ENCODE measurements around the gene KCNQ5.

Gene KCNQ5

GRCh38 chr6:72691249-72691648, 69.4 kb downstream of the KCNQ5 start:
- no peak overlapping the region for H2AFZ ChIP-seq (ENCODE audit: insufficient read depth, low read length, poor library complexity)
- H3K4ac ChIP-seq (ENCODE audit: low read depth, low read length) = no peak overlapping the region
- no peaks in the 10 kb centered on the region for H3K79me1 ChIP-seq (ENCODE audit: low read length)
- no peak overlapping the region for H4K91ac ChIP-seq (ENCODE audit: low read depth, low read length)
- H3K4me3 ChIP-seq (ENCODE audit: low read depth, low read length) = no peak overlapping the region
- H3K14ac ChIP-seq (ENCODE audit: low read length) = no peak overlapping the region
- H2BK120ac ChIP-seq (ENCODE audit: insufficient read depth, low read length, poor library complexity) = no peak overlapping the region
- no peaks in the 10 kb centered on the region for H3K9me3 ChIP-seq (ENCODE audit: insufficient read depth, low read depth, low read length)
- H3K23ac ChIP-seq (ENCODE audit: low read length) = no peak overlapping the region
- no peak overlapping the region for H3K4me2 ChIP-seq (ENCODE audit: low read length)
- no peak overlapping the region for H2AK5ac ChIP-seq (ENCODE audit: low read length)
- DNase-seq = no peak
- no peak overlapping the region for H2BK12ac ChIP-seq (ENCODE audit: low read length)
- no peak overlapping the region for H4K12ac ChIP-seq (ENCODE audit: low read depth, low read length)
- H3K36me3 ChIP-seq (ENCODE audit: control insufficient read depth in 1 of 2, insufficient read depth in 2 of 2, low read length in 2 of 2) = no peaks in the 10 kb centered on the region
- WGBS (ENCODE audit: extremely low coverage, insufficient coverage, insufficient read length) = no CpG with 5 or more reads among the region's 6 CpGs
- no peaks in the 10 kb centered on the region for H3K79me2 ChIP-seq (ENCODE audit: control insufficient read depth, insufficient read depth, low read length, poor library complexity)
- H3K27me3 ChIP-seq (ENCODE audit: insufficient read depth, low read length) = no peaks in the 10 kb centered on the region
- H3K18ac ChIP-seq (ENCODE audit: low read length) = no peak overlapping the region
- H4K8ac ChIP-seq (ENCODE audit: low read depth, low read length) = no peak overlapping the region
- H3K27ac ChIP-seq (ENCODE audit: low read depth, low read length) = no peak overlapping the region
- no peak overlapping the region for H2BK5ac ChIP-seq (ENCODE audit: low read depth, low read length, poor library complexity)
- H3K9ac ChIP-seq (ENCODE audit: low read length) = no peak overlapping the region
- peaks cover 0 to 3% of the 10 kb centered on the region in 2 experiments for H3K4me1 ChIP-seq (ENCODE audit: control insufficient read depth in 1 of 2, insufficient read depth in 2 of 2, low read length in 2 of 2)

- no peak overlapping the region for H2BK5ac ChIP-seq (ENCODE audit: low read depth, low read length, poor library complexity)
- H3K9me3 ChIP-seq (ENCODE audit: insufficient read depth, low read depth, low read length) = no peaks in the 10 kb centered on the region
- no peak overlapping the region for H4K8ac ChIP-seq (ENCODE audit: low read depth, low read length)
- no peak overlapping the region for H4K12ac ChIP-seq (ENCODE audit: low read depth, low read length)
- H3K18ac ChIP-seq (ENCODE audit: low read length) = no peak overlapping the region
- H3K4me3 ChIP-seq (ENCODE audit: low read depth, low read length) = no peak overlapping the region
- no peaks in the 10 kb centered on the region for H3K27me3 ChIP-seq (ENCODE audit: insufficient read depth, low read length)
- no peak overlapping the region for H2BK120ac ChIP-seq (ENCODE audit: insufficient read depth, low read length, poor library complexity)
- no peaks in the 10 kb centered on the region for H3K79me2 ChIP-seq (ENCODE audit: control insufficient read depth, insufficient read depth, low read length, poor library complexity)
- no peak overlapping the region for H3K14ac ChIP-seq (ENCODE audit: low read length)
- H3K4me2 ChIP-seq (ENCODE audit: low read length) = no peak overlapping the region
- no peak overlapping the region for H2BK12ac ChIP-seq (ENCODE audit: low read length)
- H2AK5ac ChIP-seq (ENCODE audit: low read length) = no peak overlapping the region
- H3K27ac ChIP-seq (ENCODE audit: low read depth, low read length) = no peak overlapping the region
- H2AFZ ChIP-seq (ENCODE audit: insufficient read depth, low read length, poor library complexity) = no peak overlapping the region
- no peaks in the 10 kb centered on the region for H3K79me1 ChIP-seq (ENCODE audit: low read length)
- no CpG with 5 or more reads among the region's 3 CpGs for WGBS (ENCODE audit: extremely low coverage, insufficient coverage, insufficient read length)
- H3K9ac ChIP-seq (ENCODE audit: low read length) = no peak overlapping the region
- H3K36me3 ChIP-seq (ENCODE audit: control insufficient read depth in 1 of 2, insufficient read depth in 2 of 2, low read length in 2 of 2) = peaks cover 0 to 2% of the 10 kb centered on the region in 2 experiments
- DNase-seq = no peak
- H3K23ac ChIP-seq (ENCODE audit: low read length) = no peak overlapping the region
- H4K91ac ChIP-seq (ENCODE audit: low read depth, low read length) = no peak overlapping the region
- no peak overlapping the region for H3K4ac ChIP-seq (ENCODE audit: low read depth, low read length)
- no peaks in the 10 kb centered on the region for H3K4me1 ChIP-seq (ENCODE audit: control insufficient read depth in 1 of 2, insufficient read depth in 2 of 2, low read length in 2 of 2)
These were observed 74.2 kb downstream of the KCNQ5 start for GRCh38 chr6:72696055-72696454.

- H3K4me1 ChIP-seq (ENCODE audit: control insufficient read depth in 1 of 2, insufficient read depth in 2 of 2, low read length in 2 of 2) = peaks cover 0 to 2% of the 10 kb centered on the region in 2 experiments
- no peak overlapping the region for H4K91ac ChIP-seq (ENCODE audit: low read depth, low read length)
- DNase-seq = no peak
- no peak overlapping the region for H2AK5ac ChIP-seq (ENCODE audit: low read length)
- no peak overlapping the region for H3K9ac ChIP-seq (ENCODE audit: low read length)
- no peak overlapping the region for H3K18ac ChIP-seq (ENCODE audit: low read length)
- H3K4me2 ChIP-seq (ENCODE audit: low read length) = no peak overlapping the region
- H4K8ac ChIP-seq (ENCODE audit: low read depth, low read length) = no peak overlapping the region
- H4K12ac ChIP-seq (ENCODE audit: low read depth, low read length) = no peak overlapping the region
- H3K4ac ChIP-seq (ENCODE audit: low read depth, low read length) = no peak overlapping the region
- no peak overlapping the region for H3K14ac ChIP-seq (ENCODE audit: low read length)
- no peak overlapping the region for H2BK5ac ChIP-seq (ENCODE audit: low read depth, low read length, poor library complexity)
- H3K4me3 ChIP-seq (ENCODE audit: low read depth, low read length) = no peak overlapping the region
- H3K27ac ChIP-seq (ENCODE audit: low read depth, low read length) = no peak overlapping the region
- no CpG with 5 or more reads among the region's 1 CpG for WGBS (ENCODE audit: extremely low coverage, insufficient coverage, insufficient read length)
- no peak overlapping the region for H2BK12ac ChIP-seq (ENCODE audit: low read length)
- H3K79me2 ChIP-seq (ENCODE audit: control insufficient read depth, insufficient read depth, low read length, poor library complexity) = no peaks in the 10 kb centered on the region
- H2BK120ac ChIP-seq (ENCODE audit: insufficient read depth, low read length, poor library complexity) = no peak overlapping the region
- no peaks in the 10 kb centered on the region for H3K9me3 ChIP-seq (ENCODE audit: insufficient read depth, low read depth, low read length)
- H3K79me1 ChIP-seq (ENCODE audit: low read length) = no peaks in the 10 kb centered on the region
- H2AFZ ChIP-seq (ENCODE audit: insufficient read depth, low read length, poor library complexity) = no peak overlapping the region
- H3K23ac ChIP-seq (ENCODE audit: low read length) = no peak overlapping the region
- peaks cover 0 to 2% of the 10 kb centered on the region in 2 experiments for H3K36me3 ChIP-seq (ENCODE audit: control insufficient read depth in 1 of 2, insufficient read depth in 2 of 2, low read length in 2 of 2)
- no peaks in the 10 kb centered on the region for H3K27me3 ChIP-seq (ENCODE audit: insufficient read depth, low read length)
These were observed 77.3 kb downstream of the KCNQ5 start for GRCh38 chr6:72699159-72699558.

- Histone ChIP-seq H3K27me3 (ENCODE audit: insufficient read depth, low read length) (no peaks in the 10 kb centered on the region), H4K91ac (ENCODE audit: low read depth, low read length) (no peak overlapping the region), H3K79me2 (ENCODE audit: control insufficient read depth, insufficient read depth, low read length, poor library complexity) (no peaks in the 10 kb centered on the region), H4K8ac (ENCODE audit: low read depth, low read length) (no peak overlapping the region), H3K9ac (ENCODE audit: low read length) (no peak overlapping the region), H3K14ac (ENCODE audit: low read length) (no peak overlapping the region), H2BK120ac (ENCODE audit: insufficient read depth, low read length, poor library complexity) (no peak overlapping the region), H3K4me2 (ENCODE audit: low read length) (no peak overlapping the region), H2BK5ac (ENCODE audit: low read depth, low read length, poor library complexity) (no peak overlapping the region), H3K27ac (ENCODE audit: low read depth, low read length) (no peak overlapping the region), H3K79me1 (ENCODE audit: low read length) (no peaks in the 10 kb centered on the region), H3K4me3 (ENCODE audit: low read depth, low read length) (no peak overlapping the region), H2BK12ac (ENCODE audit: low read length) (no peak overlapping the region), H3K9me3 (ENCODE audit: insufficient read depth, low read depth, low read length) (no peaks in the 10 kb centered on the region), H3K18ac (ENCODE audit: low read length) (no peak overlapping the region), H3K4ac (ENCODE audit: low read depth, low read length) (no peak overlapping the region), H2AFZ (ENCODE audit: insufficient read depth, low read length, poor library complexity) (no peak overlapping the region), H3K4me1 (ENCODE audit: control insufficient read depth in 1 of 2, insufficient read depth in 2 of 2, low read length in 2 of 2) (peaks cover 0 to 2% of the 10 kb centered on the region in 2 experiments), H4K12ac (ENCODE audit: low read depth, low read length) (no peak overlapping the region), H3K36me3 (ENCODE audit: control insufficient read depth in 1 of 2, insufficient read depth in 2 of 2, low read length in 2 of 2) (peaks cover 0 to 2% of the 10 kb centered on the region in 2 experiments), H3K23ac (ENCODE audit: low read length) (no peak overlapping the region), H2AK5ac (ENCODE audit: low read length) (no peak overlapping the region)
- DNase-seq = no peak
- WGBS (ENCODE audit: extremely low coverage, insufficient coverage, insufficient read length) = no CpG with 5 or more reads among the region's 3 CpGs
These were observed 80.6 kb downstream of the KCNQ5 start for GRCh38 chr6:72702421-72702820.
